Activated CD4-positive, alpha-beta T cell treated with anti-CD3 and anti-CD28 coated beads for 4 hours (primary cell): Measurements from ENCODE around the gene SYTL4.
A peak's percentile ranks its signal among the peaks of the same experiment; 100 is the strongest.

Experiments
- DNase-seq, 2 donors: peaks; one replicate each; pipeline ENCODE4 v3.0.0-alpha.2; 2020

The SYTL4 gene

DNA sequence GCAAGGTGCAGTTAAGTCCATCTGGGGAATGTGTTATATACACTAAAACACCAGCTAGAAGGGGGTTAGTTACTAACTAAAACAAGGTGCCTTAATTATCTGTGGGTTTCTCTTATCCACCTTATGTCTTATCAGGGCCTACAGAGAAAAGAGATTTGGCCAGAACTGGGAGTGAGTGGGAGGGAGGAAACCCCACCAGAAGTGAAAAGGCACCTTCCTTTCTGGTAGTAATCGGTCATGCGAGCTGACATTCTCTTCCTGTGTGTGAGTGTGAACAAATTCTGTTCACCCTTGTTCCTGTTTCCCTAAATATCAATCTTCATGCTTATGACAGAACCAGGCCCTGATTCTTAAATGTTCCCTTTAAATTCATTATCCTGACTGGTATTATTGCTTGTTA lies 44.4 kb downstream of the SYTL4 start:
- DNase-seq, result no peak

DNA sequence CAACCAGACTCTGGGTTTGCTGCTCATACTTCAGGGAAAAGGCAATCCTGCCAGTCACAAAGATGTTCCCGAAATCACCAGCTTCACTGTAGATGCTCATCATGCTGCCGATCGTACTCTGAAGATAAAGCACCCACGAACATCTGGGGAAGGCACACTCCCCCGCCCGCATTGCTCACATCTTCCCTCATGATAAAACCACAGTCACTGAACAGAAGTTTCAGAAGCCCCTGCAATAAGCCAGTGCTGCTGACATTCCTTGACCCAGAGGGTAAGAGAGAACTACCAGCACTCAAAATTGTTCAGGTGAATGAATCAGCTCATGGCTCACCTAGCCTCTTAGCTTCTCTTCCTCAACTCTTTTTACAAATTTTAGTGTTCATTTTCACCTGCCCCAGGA lies 44.8 kb downstream of the SYTL4 start:
- peak in 1 of 2 donors; percentile 4 for DNase-seq

DNA sequence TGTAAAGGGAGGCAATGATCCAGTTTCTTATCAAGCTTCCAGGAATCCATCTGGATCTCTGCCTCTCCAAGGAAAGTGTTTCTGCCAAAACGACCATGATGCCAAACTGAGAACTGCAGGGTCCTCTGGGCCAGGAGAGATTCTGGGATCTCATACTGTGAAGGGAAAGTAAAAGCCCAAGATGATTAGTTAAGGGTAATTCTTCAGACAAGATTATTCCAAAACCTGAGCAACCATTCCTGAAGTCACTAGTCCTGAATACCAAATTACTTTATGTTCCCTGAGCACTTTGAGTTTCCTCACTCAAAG lies 46.0 kb downstream of the SYTL4 start:
- DNase-seq, result no peak

DNA sequence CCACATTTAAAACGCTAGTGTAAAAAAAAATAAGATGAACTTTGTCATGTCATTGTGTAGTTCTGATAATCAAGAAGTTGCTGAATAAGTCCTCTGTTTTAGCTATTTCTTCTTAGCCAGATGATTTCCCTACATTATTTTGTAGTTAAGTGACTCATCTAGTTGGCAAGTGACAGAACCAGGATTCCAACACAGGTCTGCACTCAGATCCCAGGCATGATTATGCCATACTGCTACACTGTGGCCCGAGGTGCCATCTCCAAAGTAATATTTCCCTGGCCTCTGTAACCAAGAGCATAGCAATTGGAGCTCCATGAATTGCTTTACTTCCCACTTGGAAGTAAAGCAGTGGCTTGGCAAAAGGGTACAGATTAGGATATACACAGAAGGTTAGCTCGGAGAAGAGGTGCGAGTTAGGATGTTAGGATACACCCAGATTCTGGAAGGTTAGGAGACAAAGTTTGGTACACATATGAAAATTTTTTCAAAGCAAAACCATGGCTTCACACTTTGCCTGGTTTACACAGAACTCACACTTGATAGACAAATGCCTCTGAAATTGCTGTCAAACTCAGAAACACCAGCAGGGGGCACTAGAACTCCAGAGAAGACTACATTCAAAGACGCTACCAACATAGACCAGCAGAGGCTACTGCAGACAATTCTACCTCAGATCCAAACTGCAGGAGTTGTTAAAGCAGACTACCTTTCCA lies 46.5 kb downstream of the SYTL4 start:
- DNase-seq, result peak; percentile 44 to 67

DNA sequence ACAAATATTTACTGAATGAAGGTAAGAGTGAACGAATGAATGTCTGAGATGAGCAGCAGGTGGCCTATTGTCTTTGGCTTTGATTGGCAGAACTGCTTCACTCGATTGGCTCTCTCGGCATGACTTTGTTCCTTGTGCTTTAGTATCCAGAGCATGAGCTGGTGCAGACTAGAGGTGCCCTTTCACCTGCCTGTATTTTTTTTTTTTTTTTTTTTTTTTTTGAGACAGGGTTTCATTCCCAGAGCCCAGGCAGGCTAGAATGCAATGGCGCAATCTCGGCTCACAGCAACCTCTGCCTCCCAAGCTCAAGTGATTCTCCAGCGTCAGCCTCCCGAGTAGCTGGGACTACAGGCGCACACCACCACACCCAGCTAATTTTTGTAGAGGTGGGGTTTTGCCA lies 49.0 kb downstream of the SYTL4 start:
- DNase-seq, result no peak

DNA sequence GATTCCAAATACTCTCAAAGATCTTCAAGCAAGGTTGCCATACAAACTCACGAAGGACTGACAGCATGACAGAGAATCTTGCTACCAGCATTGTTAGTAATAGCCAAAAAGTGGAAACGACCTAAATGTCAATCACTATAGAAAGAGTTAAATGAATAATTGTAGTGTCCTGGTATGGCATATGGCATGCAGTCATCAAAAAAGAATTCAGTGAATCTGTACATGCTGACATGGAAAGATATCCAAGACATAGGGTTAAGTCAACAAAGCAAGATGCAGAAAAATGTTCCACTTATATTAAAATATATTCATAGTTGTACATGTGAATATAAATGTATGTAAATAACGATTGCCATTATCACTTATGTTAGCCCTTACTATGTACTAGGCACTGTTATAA lies 50.3 kb downstream of the SYTL4 start:
- no peak for DNase-seq

DNA sequence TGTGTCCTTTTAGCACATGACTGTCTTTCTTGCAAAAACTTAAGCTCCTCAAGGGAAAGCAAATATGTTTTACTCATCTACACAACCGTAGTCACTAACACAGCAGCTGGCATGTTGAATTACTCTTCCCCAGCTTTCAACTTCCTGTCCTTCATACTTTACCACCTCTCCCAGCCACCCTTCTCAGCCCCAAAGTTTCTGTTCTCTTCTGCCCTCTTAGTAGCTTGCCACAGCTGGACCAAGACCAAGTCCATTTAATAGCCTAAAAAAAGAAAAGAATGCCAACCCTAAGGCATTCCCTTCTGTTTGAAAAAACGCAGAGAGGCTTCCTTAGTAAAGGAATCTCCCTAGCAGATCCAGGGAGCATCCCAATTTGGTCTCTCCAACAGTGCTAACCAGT lies 51.2 kb downstream of the SYTL4 start:
- no peak for DNase-seq

DNA sequence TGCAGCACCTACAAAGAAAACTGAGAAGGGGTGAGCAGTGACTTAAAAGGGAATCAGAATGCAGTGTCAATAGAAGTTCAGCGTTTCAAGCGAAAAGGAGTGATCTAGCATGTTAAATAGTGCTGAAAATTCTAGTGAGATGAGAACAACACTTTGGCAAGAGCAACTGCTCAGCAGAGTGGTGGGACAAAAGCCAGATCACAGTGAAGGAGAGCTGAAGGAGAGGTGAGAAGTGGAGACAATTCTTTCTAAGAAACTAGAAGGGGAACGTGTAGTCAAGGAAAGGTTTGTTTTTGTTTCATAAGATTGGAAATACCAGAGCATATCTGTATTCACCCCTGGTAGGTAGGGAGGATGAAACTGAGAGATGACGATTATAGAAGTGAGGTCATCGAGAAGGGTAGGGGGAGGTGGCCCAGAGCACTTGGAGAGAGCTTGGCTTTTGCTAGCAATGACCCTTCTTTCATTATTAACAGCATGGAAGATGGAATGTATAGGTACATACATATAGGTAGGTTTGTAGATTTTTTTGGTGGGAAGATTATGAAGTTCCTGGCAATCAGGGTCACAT lies 54.2 kb downstream of the SYTL4 start:
- DNase-seq, result no peak

DNA sequence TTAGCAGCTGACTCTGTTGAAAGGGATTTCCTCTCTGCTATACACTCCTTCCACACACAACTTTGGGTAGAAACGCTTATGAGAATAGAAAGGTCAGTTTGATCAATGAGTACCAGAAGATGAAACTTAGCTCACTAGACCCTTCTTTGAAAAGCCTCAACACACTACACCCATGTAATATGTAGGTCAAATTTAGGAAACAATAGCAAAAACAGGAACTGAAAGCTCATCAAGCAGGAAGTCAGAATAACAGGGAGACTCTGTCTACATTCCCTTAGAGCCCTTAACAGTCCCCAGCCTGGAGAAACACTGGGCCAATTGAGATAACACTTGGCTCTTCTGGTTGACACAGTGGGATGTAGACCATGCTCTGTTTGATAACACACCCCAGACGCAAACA lies 57.2 kb downstream of the SYTL4 start:
- DNase-seq, result no peak

DNA sequence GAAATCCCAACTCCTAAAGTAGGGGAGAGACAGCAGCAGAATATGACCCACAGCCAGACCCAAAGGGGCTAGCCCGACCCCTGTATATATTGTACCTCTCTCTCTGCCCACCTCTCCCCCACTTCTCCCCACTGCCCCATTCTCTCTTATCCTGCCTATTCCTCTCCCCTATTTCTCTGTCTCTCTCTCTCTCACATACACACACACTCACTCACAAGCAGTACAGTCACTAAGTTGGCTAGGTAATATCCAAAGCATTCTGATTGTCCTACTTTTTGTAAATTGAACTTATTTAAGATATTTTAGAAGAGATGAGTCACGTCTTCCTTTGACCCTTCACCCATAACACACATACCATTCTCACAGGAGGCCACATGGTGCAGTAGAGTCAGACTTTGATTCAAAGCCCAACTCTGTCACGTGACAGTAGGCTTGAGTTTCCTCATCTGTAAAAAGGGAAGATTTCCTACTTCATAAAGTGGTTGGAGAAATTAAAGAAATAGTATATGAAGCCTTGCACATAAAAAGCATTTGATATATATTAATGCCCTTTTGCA lies 58.4 kb downstream of the SYTL4 start:
- no peak for DNase-seq

DNA sequence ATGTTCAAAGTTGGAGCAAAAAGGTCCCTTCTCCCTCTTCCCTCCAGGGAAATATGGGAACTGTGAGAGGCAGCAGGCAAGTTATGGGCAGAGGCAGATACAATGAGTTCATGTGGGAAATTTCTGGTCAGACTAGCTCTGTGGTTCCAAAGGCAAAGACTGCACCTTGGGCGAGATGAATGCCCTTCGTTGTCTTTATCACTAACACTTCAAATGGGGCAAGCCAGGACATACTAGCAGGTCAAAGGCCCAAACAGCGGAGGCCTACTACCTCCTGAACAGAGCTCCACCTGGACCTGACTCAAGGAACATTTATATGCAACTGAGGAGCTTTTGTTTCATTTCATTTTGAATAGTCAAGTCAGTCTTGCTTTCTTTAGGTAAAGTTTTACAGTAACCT lies 59.0 kb downstream of the SYTL4 start:
- no peak for DNase-seq

DNA sequence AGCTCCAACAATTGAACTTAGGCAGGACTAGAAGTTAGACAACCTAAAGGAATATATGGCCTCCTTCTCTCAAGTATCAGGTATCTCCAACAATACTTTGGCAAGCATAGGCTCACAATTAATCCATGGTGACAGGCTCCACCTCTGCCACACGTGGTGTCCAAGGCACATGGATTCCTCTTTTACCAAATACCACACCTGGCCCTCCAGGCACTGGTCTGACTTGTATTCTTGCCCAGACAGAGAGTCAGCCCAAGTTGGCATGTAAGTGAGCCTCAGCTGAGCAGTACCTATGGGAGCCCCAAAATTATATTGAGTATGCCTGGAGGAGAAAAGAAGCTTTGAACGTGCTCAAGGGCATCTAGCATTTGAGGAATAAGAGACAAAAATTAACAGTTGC lies 68.3 kb downstream of the SYTL4 start:
- DNase-seq, result no peak

DNA sequence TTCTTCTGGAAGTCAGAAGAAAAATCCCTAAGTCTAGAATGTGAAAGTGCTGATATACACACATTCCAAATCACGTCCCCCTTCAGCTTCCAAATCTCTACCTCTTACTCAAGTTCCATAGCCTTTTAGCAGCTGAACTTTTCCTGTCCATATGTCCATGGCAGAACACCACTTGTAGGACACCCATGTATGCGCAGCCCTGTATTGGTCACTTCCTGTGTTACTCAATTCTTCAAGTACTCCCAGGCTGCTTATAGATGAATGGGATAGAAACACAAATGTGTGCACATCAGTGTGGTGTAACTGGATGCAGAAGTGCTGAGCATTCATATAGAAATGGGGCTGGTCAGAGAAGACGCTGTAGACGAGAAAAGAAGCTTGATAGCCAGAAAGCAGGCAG lies 69.1 kb downstream of the SYTL4 start:
- DNase-seq, result no peak

DNA sequence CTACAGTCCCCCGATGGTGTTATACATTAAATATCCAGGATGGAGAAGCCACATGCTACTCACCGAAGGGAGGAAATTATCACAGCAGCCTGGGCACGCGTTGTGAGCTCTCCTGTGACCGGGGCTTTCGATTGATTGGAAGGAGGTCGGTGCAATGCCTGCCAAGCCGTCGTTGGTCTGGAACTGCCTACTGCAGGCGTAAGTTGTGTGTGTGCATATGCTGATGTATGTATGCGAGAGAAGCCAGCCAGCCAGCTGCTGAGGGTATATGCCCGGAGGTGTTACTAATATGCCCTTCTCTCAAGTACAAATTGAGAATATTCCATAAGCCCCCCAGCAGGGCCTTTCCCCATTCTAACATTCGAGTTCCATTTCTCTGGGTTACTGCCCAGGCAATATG lies 69.8 kb downstream of the SYTL4 start:
- DNase-seq, result no peak

DNA sequence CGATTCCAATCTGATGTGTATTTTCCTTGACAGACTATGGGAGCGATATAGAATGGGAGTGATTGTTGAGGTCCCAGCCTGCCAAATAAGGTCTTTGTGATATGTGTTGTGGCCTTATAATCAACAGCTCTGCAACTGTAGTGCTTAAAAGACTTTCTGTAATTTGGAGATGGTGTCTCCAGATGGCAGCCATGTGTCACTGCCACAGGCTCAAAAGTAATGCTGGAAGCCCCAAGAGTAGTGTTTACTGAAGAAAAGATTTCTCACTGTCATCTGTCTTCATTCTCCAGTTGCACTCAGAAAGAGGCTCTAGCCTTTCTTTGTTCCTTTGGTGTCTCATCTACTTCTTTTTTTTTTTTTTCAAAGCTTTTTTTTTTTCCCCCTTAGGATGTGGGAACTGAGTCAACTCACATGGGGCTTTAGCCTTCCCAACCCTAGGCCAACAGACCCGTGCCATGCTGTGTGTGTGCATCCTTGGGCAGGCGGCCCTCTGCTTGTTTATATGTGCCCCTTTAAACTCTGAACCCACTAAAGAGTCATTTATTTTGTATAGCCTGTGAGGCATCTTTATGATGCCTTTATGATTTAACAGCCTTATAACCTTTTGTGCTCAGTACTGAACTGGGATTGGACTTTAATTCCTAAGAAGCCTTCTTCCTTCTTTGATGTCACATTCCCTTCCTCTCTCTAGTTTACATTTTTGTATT lies 72.3 kb downstream of the SYTL4 start:
- DNase-seq, result no peak

DNA sequence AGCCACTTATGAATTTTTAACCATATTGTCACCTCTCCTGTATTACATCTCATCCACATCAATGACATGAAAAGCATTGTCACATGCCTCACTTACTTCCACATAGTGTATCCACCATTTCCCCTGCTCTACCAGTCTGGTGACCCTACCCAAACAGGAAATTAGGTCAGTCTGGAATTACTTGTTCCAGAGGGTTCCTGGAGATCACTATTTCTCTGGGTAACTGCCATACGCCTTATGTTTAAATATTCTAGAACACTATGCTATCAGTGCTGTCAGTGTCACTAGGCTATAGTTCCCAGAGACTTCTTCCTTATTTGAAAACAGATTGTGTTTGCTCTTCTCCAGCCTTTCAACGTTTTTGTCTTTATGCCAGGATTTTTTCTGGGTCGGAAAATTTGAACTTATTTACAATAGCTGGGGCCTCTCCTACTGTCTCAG lies 73.0 kb downstream of the SYTL4 start:
- DNase-seq, result no peak

DNA sequence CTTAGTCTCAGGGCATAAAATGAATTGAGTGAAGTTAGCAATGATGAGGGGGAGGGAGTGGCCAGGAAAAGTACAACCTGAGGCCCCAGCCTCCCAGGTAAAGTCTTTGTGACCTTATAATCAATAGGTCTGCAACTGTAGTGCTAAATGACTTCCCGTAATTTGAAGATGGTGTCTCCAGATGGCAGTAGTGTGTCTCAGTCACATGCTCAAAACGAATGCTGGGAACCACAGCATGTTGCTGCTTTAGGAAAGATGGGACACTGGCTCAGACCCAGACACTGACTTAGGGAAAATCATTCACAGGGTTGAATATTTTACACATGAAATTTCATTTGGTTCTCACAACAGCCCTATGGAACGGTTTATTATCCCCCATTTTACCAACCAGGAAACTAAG lies 77.7 kb downstream of the SYTL4 start:
- no peak for DNase-seq

DNA sequence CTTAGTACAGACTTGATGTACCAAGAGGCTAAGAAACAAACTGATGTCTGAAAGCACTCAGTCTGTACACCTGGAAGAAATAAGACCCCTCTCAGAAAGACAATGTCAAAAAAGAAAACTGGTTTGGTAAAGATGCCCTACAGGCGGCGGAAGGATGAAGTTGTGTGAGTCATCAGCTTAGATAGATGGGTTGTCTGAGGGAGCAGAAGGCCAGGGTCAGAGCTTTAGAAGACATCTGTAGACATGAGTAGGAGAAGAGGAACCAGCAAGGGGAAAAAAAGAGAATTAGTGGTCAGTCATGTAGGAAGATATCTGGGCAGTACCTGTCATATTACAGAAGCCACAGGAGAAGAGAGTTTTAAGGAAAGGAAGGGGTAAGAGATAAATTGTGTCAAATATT lies 79.7 kb downstream of the SYTL4 start:
- no peak for DNase-seq

DNA sequence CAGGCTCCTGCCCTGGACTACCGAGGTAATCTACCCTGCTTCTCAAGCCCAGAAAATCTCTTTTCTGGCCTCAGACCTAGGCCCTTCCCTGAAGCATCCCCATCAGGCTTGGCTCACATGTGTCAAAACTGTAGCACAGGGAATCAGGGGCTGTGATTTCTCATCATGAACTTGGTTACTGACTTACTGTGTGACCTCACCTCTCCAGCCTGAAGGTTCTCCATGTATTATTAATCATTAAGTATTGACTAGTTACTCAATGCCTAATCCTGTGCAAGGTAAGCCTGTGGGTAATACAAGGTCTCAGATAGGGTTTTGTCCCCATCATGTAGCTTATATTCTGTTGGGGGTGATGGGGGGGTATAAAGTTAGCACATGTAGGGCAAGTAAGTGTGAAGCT lies 81.1 kb downstream of the SYTL4 start:
- DNase-seq, result no peak

DNA sequence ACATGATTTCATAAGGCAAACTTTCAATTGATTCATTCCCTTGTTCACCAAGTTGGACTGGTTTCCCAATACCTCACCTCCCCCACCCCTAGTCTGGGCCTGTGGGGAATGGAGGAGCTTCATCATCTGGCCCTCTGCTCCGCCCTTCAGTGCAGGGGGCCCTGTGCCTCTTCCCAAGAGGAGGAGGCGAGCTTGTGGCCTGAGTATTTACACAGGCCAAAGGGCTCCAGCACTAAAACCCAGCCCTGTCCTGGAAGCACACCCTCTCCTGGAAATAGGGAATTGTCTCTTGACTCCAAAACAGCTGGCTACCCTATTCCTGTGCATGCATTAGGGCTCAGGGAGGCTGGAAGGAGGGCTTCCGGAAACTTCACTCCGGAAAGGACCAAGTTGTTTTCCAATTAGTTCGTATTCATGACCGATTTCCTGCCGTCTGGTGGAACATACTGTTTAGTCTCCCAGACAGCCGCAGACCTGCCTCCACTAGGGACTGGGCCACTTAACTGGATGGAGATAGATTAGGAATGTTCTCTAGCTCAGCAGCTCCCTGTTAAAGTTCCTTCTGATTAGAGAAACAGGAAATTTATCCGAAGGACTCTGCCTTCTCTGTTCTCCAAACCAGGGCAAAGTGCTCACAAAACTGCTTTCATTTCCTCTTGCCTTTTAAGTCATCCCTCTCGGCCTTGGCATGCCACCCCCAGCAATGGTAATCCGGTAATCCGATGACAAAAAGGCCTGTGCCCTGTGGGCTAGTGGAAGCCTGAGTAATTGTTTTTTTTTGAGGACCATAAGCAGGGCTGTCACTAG lies 82.2 kb downstream of the SYTL4 start:
- DNase-seq, result no peak

DNA sequence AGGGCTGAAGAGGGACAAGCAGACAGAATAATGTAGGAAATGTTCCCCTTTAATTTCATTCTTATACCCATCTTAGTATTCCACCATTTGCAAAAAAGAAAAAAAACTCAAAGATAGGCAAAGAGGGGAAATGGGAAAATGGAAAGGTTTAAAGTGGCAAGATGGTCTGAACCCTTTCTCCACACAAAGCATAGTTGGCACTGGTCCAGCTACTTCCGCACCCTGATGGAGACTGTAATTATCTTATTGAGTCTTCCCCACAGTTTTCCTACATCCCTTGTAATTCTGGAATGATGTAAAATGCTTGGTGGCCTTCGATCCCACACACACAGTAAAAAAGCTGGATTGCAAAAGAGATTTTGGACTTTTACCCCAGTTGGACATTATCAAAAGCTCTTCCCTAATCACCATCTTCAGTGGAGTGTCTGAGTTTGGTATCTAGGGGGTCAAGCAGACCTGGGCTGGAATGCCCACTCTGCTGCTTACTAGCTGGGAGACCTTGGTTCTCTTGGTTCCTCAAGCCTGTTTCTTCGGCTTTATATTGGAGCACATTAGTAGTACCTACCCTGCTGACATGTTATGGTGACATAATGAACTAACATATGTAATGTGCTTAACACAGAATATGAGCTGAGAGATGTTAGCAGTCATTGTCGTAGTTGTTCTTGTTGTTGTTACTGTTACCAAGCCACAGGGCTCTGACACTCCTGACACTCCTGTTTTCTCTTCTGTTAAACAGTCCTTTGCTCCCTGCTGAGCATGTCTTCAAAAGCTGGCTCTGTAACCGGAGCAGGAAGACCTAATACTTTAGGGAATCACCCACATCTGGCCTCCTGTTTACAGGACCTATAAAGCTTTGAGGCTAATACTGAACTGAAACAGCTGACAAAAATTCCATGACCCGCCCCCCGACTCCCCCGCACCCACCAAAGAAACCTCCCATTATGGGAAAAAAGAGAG lies 83.2 kb downstream of the SYTL4 start:
- DNase-seq, result no peak

DNA sequence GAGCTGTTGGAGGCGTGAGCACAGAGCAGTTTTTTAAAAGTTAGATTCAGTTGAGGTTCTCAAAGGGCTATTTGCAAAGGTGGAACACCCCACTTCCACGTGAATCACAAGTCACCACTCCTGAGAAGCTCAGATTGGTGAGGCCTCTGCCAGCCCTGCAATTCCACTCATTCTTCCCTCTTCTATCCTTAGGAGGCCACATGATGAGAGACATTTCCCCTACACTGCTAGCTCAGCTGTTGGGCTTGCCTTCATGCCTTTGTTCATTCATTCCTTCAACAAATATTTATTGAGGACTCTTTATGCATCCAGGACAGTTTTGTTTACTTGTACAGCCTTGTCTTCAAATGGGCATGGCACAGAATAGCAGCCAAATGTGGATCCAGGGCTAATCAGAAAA lies 84.2 kb downstream of the SYTL4 start:
- DNase-seq, result no peak
